Kidney (tissue), 14 donors: ENCODE data around the gene FBN3. TPM values are rescaled to one million over a fixed set of nuclear protein-coding genes. Genes with fewer than 3 reads are reported as not detected.

Experiments used
- DNase-seq, 5 donors: peaks; one replicate each; pipeline ENCODE4 v3.0.0-alpha.2; 2013 to 2020
- FAIRE-seq: peaks from 2 replicates; lab custom pipeline; 2012; peaks lifted over from hg19 to GRCh38; lab: Jason Lieb, UNC
- H3K27ac ChIP-seq, 2 donors: one replicate each; pipeline ENCODE4 v1.7.0; 2013; ENCODE audit warnings: low read depth in 2 of 2, low read length in 2 of 2, inconsistent platforms in 1 of 2
- H3K27me3 ChIP-seq: one replicate; pipeline ENCODE4 v1.7.1; 2013; ENCODE audit warnings: low read length, inconsistent platforms; ENCODE audit not compliant: control insufficient read depth, insufficient read depth
- H3K36me3 ChIP-seq, 3 donors: one replicate each; pipeline versions ENCODE4 v1.7.0 to v1.7.1; 2013; ENCODE audit warnings: low read length in 3 of 3, control low read depth in 1 of 3, inconsistent platforms in 1 of 3; ENCODE audit not compliant: insufficient read depth in 3 of 3, control insufficient read depth in 2 of 3
- H3K4me1 ChIP-seq, 3 donors: one replicate each; pipeline versions ENCODE4 v1.7.0 to v1.7.1; 2013; ENCODE audit warnings: low read length in 3 of 3, inconsistent platforms in 1 of 3, low read depth in 1 of 3; ENCODE audit not compliant: control insufficient read depth in 2 of 3, insufficient read depth in 2 of 3
- H3K4me3 ChIP-seq, 3 donors: one replicate each; pipeline versions ENCODE4 v1.7.0 to v1.8.1; 2013; ENCODE audit warnings: low read length in 3 of 3, control low read depth in 1 of 3, inconsistent platforms in 1 of 3
- H3K9ac ChIP-seq, 3 donors: one replicate each; pipeline versions ENCODE4 v1.7.0 to v1.7.1; 2013; ENCODE audit warnings: low read length in 3 of 3, control low read depth in 1 of 3, inconsistent platforms in 1 of 3
- H3K9me3 ChIP-seq, 3 donors: one replicate each; pipeline versions ENCODE4 v1.7.0 to v1.7.1; 2013; ENCODE audit warnings: low read length in 3 of 3, control low read depth in 1 of 3, inconsistent platforms in 1 of 3; ENCODE audit not compliant: control insufficient read depth in 2 of 3, insufficient read depth in 1 of 3
- intact Hi-C: fragments of 100-400 bp; cut with DNase I; formaldehyde crosslinking; loops from one replicate; pipeline ENCODE4 v1.11.1; 2022
- polyA plus RNA-seq: library from polyadenylated mRNA; stranded (reverse); fragments of 350-450 nt; fragmentation: Illumina TruSeq; extraction: RNeasy Lipid Tissue Mini Kit (QIAGEN cat#74804); gene quantifications from one replicate; pipeline ENCODE4 v1.2.3, GENCODE V29; 2014; ENCODE audit warnings: low read depth, low replicate concordance; ENCODE audit not compliant: insufficient read depth
- total RNA-seq: library from RNA; stranded (reverse); fragmentation: NEBNext Ultra II Directional; extraction: Animal tissue kit (Norgen Biotek cat#: 25700); gene quantifications from one replicate; pipeline ENCODE4 v1.2.1, GENCODE V29; 2021
- TF ChIP-seq, protein P1 (sequence below): IDR thresholded peaks from 3 replicates; pipeline ENCODE4 v1.5.1; 2012; ENCODE audit warnings: mild to moderate bottlenecking, moderate library complexity, borderline replicate concordance; ENCODE audit not compliant: insufficient read depth; ENCODE audit errors: extremely low read depth
- donor health status: control.
- donor health status: control.
- donor health status: control.
- donor health status: control.
- donor health status: control.
- donor health status: DM: yes; HTN: yes; CAD: no.
- donor health status: Normal renal cell carcinoma (clear cell type).

FBN3 gene
- total and polyA plus RNA-seq, 2 donors from 2014 or later, result 0.44 to 0.56 TPM

DNA sequence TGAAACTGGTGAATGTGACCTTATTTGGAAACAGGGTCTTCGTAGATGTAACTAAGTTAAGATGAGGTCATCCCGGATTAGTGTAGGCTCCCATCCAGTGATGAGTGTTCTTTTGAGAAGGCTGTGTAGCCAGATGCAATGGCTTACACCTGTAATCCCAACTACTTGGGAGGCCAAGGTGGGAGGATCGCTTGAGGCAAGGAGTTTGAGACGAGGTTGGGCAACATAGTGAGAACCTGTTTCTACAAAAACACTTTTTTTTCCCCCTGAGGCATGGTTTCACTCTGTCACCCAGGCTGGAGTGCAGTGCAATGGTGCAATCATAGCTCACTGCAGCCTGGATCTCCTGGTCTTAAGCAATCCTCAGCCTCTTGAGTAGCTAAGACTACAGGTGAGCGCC is 36.4 kb downstream of the FBN3 start:
- intact Hi-C loops, result no loop called here

DNA sequence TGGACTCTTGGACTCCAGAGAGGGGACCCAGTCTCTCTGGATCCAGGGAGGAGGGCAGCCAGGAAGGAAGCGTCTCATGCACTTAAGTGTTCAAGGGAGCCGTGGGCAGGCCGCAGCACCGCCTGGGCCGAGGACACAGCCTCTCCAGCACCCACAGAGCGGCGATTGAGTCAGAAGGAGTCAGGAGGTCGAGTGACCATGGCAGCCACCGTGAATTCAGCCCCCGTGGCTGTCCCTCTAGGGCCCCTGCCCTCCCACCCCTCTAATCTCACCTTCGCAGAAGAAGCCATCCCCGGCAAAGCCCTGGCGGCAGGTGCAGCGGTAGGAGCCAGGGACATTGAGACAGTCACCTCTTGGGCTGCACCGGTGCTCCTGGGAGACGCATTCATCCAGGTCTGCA is 38.0 kb downstream of the FBN3 start:
- intact Hi-C loops, result no loop called here
- DNase-seq (no peak), FAIRE-seq (no peak)
- Histone ChIP-seq H3K4me1 (no peaks in the 10 kb centered on the region), H3K9me3 (no peaks in the 10 kb centered on the region), H3K27ac (no peak overlapping the region), H3K36me3 (peaks cover 0 to 12% (median 0%) of the 10 kb centered on the region in 3 donors), H3K9ac (no peak overlapping the region), H3K4me3 (no peak overlapping the region), H3K27me3 (no peaks in the 10 kb centered on the region)
- TF ChIP-seq, protein P1, sequence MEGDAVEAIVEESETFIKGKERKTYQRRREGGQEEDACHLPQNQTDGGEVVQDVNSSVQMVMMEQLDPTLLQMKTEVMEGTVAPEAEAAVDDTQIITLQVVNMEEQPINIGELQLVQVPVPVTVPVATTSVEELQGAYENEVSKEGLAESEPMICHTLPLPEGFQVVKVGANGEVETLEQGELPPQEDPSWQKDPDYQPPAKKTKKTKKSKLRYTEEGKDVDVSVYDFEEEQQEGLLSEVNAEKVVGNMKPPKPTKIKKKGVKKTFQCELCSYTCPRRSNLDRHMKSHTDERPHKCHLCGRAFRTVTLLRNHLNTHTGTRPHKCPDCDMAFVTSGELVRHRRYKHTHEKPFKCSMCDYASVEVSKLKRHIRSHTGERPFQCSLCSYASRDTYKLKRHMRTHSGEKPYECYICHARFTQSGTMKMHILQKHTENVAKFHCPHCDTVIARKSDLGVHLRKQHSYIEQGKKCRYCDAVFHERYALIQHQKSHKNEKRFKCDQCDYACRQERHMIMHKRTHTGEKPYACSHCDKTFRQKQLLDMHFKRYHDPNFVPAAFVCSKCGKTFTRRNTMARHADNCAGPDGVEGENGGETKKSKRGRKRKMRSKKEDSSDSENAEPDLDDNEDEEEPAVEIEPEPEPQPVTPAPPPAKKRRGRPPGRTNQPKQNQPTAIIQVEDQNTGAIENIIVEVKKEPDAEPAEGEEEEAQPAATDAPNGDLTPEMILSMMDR, result no peak

More for the DNA sequence above, 36.4 kb downstream of the FBN3 start:
- FAIRE-seq (no peak), DNase-seq (no peak)
- H3K9me3 ChIP-seq, result no peaks in the 10 kb centered on the region
- no peaks in the 10 kb centered on the region for H3K4me1 ChIP-seq
- H3K4me3 ChIP-seq, result no peak overlapping the region
- no peaks in the 10 kb centered on the region for H3K36me3 ChIP-seq
- TF ChIP-seq, protein P1, result no peak
- H3K27me3 ChIP-seq, result no peaks in the 10 kb centered on the region
- H3K9ac ChIP-seq, result no peak overlapping the region
- no peak overlapping the region for H3K27ac ChIP-seq

DNA sequence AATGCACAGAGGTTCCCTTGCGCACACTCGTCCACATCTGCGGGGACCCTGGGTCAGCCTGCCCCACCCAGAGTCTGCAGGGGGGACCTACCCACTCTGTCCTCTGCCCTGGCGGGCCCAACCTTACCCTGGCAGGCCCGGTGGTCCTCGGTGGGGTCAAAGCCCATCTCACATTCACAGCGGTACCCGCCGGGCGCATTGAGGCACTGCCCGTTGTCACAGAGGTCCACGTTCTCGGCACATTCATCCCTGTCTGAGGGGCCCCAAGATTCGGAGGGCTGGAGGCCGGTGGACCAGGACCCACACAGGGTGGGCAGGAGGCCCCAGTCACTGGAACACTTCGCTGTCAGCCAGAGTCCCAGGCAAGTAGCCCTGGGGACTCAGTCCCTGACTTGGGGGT is 38.5 kb downstream of the FBN3 start:
- FAIRE-seq, result no peak
- intact Hi-C loops, result no loop called here
- DNase-seq, result no peak
- Histone ChIP-seq H3K36me3 (peaks cover 0 to 12% (median 0%) of the 10 kb centered on the region in 3 donors), H3K27me3 (no peaks in the 10 kb centered on the region), H3K27ac (no peak overlapping the region), H3K9me3 (no peaks in the 10 kb centered on the region), H3K4me1 (no peaks in the 10 kb centered on the region), H3K4me3 (no peak overlapping the region), H3K9ac (no peak overlapping the region)
- TF ChIP-seq, protein P1, result no peak
